ENCODE data around the gene KLHL33. TPM values are rescaled to one million over a fixed set of nuclear protein-coding genes. Genes with fewer than 3 reads are reported as not detected.
"Not testable (repeated sequence)": the region's sequence is repeated elsewhere in the genome, so short reads cannot be mapped to it uniquely, and the experiment has no call there.

KLHL33 gene
- total and polyA plus RNA-seq, 12 donors, result 0.13 to 1.4 (median 0.40) TPM

- peaks cover 9 to 72% (median 46%) of the 10 kb centered on the region in 9 donors for H3K4me1 ChIP-seq
- peak overlapping the region in 1 of 10 donors; percentile 98 for H3K4me3 ChIP-seq
- ATAC-seq (no peak), DNase-seq (no peak)
- H3K36me3 ChIP-seq, result peaks cover 0 to 50% (median 32%) of the 10 kb centered on the region in 9 donors
- no peaks in the 10 kb centered on the region for H3K27me3 ChIP-seq
- H3K27ac ChIP-seq, result peak overlapping the region in 2 of 10 donors; percentile 18 to 25
- WGBS, 2 donors, result 73 to 86% methylated on average over 13 of the region's 13 CpGs
- no peaks in the 10 kb centered on the region for H3K9me3 ChIP-seq
- intact Hi-C loops (cut with DNase I), result loop anchor here in 5 of 10 donors (5.0 to 10.0 kb wide), 4 partner anchors 40 to 155 kb away; partner anchors contain the start of gene PARP2 (in 4 of the 5)
- no peak for TF ChIP-seq CTCF (IDR thresholded peaks at IDR 0.05)
Measured at GRCh38 chr14:20456971-20457370, 21.0 kb upstream of the KLHL33 start.

DNA sequence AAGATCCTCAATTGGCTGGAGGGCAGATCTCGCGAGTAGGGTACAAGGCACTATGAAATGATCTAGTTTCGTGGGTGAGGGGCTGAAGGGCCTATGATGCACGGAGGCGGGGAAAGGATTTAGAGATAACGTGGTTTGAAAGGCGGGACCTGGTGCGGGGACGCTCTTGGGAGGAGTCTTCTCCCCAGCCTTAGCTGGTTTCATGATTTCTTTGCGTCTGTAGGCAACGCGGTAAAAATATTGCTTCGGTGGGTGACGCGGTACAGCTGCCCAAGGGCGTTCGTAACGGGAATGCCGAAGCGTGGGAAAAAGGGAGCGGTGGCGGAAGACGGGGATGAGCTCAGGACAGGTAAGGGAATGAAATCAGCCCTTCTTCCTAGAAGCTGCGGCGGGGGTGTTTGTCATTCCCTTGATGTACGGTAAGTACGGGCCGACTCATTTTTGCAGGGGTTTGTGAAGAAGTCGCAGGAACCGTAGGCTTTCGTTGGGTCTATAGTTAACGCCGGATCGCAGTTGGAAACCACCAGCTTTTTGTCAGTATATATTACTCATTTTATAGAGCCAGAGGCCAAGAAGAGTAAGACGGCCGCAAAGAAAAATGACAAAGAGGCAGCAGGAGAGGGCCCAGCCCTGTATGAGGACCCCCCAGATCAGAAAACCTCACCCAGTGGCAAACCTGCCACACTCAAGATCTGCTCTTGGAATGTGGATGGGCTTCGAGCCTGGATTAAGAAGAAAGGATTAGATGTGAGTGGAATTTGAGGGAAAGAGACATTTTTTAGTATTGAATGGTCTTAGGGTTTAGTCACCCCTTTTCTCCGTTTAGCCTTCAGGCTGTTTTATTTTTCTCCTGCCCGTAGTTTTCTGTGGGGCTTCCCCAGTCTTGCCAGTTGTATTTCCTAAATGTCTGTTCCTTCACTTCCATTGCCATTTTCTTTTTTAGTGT is 19.7 kb upstream of the KLHL33 start:
- WGBS, 2 donors, result 2% methylated on average over 39 of the region's 39 CpGs
- Histone ChIP-seq H3K27me3 (no peaks in the 10 kb centered on the region), H3K36me3 (peaks cover 0 to 63% (median 44%) of the 10 kb centered on the region in 9 donors), H3K9me3 (no peaks in the 10 kb centered on the region), H3K4me3 (peak overlapping the region; percentile 66 to 98 (median 74)), H3K4me1 (peaks cover 8 to 71% (median 42%) of the 10 kb centered on the region in 9 donors), H3K27ac (peak overlapping the region; percentile 83 to 97 (median 91))
- ATAC-seq (peak; percentile 35 to 77 (median 60)), DNase-seq (no peak)
- intact Hi-C loops (cut with DNase I), result loop anchor here in 6 of 10 donors (1.0 to 10.0 kb wide), 6 partner anchors 38 to 157 kb away; partner anchors contain the start of genes PARP2 (in 4 of the 6) and TEP1 (in 2 of the 6)
- TF ChIP-seq CTCF (IDR thresholded peaks at IDR 0.05), result no peak

DNA sequence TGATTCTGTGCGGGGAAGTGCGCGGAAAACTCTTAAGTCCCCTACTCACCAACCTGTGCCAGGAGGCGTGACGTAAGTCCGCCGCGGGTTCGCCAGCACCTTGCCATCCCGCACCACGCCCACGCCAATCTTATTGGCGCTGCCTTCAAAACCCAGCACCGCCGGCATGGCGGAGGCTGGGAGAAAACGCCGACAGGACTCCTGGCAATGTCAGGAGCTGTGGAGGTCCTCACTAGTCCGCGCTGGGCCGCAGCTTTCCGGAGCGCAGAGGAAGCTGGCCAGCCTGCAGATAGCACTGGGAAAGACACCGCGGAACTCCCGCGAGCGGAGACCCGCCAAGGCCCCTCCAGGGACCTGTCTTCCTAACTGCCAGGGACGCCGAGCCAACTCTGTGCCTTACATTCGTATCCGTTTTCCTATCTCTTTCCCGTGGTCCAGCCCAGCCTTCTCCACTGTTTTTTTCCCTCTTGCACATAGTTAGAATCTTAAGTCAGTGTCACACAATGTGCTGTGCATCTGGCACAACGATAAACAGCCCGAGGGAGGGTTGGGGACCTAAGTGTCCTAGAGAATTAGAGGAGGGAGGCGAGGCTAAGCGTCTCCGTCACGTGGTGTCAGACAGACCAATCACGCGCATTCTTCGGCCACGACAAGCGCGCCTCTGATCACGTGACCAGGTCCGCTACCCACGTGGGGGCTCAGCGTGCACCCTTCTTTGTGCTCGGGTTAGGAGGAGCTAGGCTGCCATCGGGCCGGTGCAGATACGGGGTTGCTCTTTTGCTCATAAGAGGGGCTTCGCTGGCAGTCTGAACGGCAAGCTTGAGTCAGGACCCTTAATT is 18.8 kb upstream of the KLHL33 start, which contains the start of the genes APEX1 and OSGEP:
Gene APEX1, plus strand, starts transcription at position 711 of the 839 bp plus-strand sequence. CDS start 420 bp downstream, outside the sequence.
Gene OSGEP, minus strand, starts transcription at position 297 of the 839 bp plus-strand sequence. Its CDS starts 129 bp downstream, at position 168.
- intact Hi-C loops (cut with DNase I), result loop anchor here in 7 of 10 donors (1.0 to 10.0 kb wide), 7 partner anchors 37 to 158 kb away; partner anchors contain the start of genes PARP2 (in 4 of the 7) and TEP1 (in 2 of the 7)
- H3K9me3 ChIP-seq, result no peaks in the 10 kb centered on the region
- no peaks in the 10 kb centered on the region for H3K27me3 ChIP-seq
- DNase-seq (peak; percentile 96 to 99), ATAC-seq (peak; percentile 96 to 99 (median 97))
- peak within 1 kb of the TSS; percentile 66 to 98 (median 74) for H3K4me3 ChIP-seq
- peak within 1 kb of the TSS; percentile 83 to 97 (median 91) for H3K27ac ChIP-seq
- WGBS, 2 donors, result 0% methylated on average over 56 of the region's 56 CpGs
- peaks cover 0 to 62% (median 33%) of the 10 kb centered on the region in 9 donors for H3K4me1 ChIP-seq
- no peak for TF ChIP-seq CTCF (IDR thresholded peaks at IDR 0.05)
- peaks cover 0 to 66% (median 50%) of the 10 kb centered on the region in 9 donors for H3K36me3 ChIP-seq

DNA sequence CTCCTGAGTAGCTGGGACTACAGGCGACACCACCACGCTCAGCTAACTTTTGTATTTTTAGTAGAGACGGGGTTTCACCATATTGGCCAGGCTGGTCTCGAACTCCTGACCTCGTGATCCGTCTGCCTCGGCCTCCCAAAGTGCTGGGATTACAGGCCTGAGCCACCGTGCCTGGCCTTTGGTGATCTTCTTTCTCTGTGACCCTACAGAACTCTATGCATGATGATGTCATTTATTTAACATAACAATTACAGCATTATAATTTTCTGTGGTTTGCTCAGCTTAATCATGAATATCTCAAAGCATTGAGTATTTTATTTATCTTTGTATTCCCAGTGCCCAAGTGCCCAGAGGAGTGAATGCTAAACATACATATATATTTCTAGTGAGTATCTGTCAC is 16.9 kb upstream of the KLHL33 start:
- not testable (repeated sequence) for ATAC-seq, H3K9me3 ChIP-seq, DNase-seq, H3K4me3 ChIP-seq, H3K27ac ChIP-seq, H3K27me3 ChIP-seq
- 94 to 95% methylated on average over 8 of the region's 8 CpGs for WGBS, 2 donors
- Histone ChIP-seq H3K4me1 (peaks cover 0 to 43% (median 29%) of the 10 kb centered on the region in 9 donors), H3K36me3 (peaks cover 0 to 66% (median 54%) of the 10 kb centered on the region in 9 donors)
- intact Hi-C loops (cut with DNase I), result loop anchor here in 5 of 10 donors (2.0 to 10.0 kb wide), 4 partner anchors 36 to 154 kb away; partner anchors contain the start of genes PARP2 (in 2 of the 5) and TEP1 (in 1 of the 5)

All from heart right ventricle (tissue), 16 donors.